GM21423 (cell line): Measurements from ENCODE around the gene ASMT.
"Not testable (repeated sequence)": the region's sequence is repeated elsewhere in the genome, so short reads cannot be mapped to it uniquely, and the experiment has no call there.

Experiments used
- ATAC-seq: cut with Tn5 transposase; IDR thresholded peaks from one replicate; pipeline ENCODE4 v1.9.1; 2021; ENCODE audit warnings: mild to moderate bottlenecking, moderate library complexity; ENCODE audit not compliant: unreplicated experiment

ASMT gene

GRCh38 chrX:1614927-1615326, at the start of gene ASMT:
Gene ASMT, plus strand, starts transcription at chrX:1615059. Its CDS starts 141 bp downstream, at chrX:1615200.
- ATAC-seq, result no peak

GRCh38 chrX:1574181-1574580, 40.7 kb upstream of the ASMT start:
- not testable (repeated sequence) for ATAC-seq

- ATAC-seq, result no peak
Observed at GRCh38 chrX:1576201-1576992, 38.5 kb upstream of the ASMT start.

GRCh38 chrX:1577845-1578244, 37.0 kb upstream of the ASMT start:
- no peak for ATAC-seq

GRCh38 chrX:1578511-1579173, 36.2 kb upstream of the ASMT start:
- no peak for ATAC-seq

GRCh38 chrX:1581132-1581531, 33.7 kb upstream of the ASMT start:
- ATAC-seq, result no peak

GRCh38 chrX:1582686-1583437, 32.0 kb upstream of the ASMT start:
- ATAC-seq, result peak; percentile 73

GRCh38 chrX:1584237-1585011, 30.4 kb upstream of the ASMT start:
- ATAC-seq, result no peak

- ATAC-seq, result no peak
Observed at GRCh38 chrX:1587161-1587560, 27.7 kb upstream of the ASMT start.

GRCh38 chrX:1589356-1590130, 25.3 kb upstream of the ASMT start:
- ATAC-seq, result no peak

- ATAC-seq, result peak; percentile 89
Observed at GRCh38 chrX:1591102-1591862, 23.6 kb upstream of the ASMT start, which contains the start of gene AKAP17A. Gene AKAP17A, plus strand, starts transcription at chrX:1591604. Its CDS starts 1,859 bp downstream, at chrX:1593463.

- ATAC-seq, result peak; percentile 1
Observed at GRCh38 chrX:1591863-1592469, 22.9 kb upstream of the ASMT start.

GRCh38 chrX:1592470-1593142, 22.3 kb upstream of the ASMT start:
- peak; percentile 43 for ATAC-seq

- no peak for ATAC-seq
Observed at GRCh38 chrX:1593286-1594271, 21.3 kb upstream of the ASMT start.

GRCh38 chrX:1595711-1596060, 19.2 kb upstream of the ASMT start:
- no peak for ATAC-seq

- no peak for ATAC-seq
Observed at GRCh38 chrX:1596676-1597344, 18.0 kb upstream of the ASMT start.
